Testis (tissue), 5 donors: ENCODE data around the gene TNPO1. TPM values are rescaled to one million over a fixed set of nuclear protein-coding genes. Genes with fewer than 3 reads are reported as not detected.

Experiments
- DNase-seq: peaks from one replicate; pipeline ENCODE4 v3.0.0-alpha.2; 2019
- H3K27ac ChIP-seq, 2 donors: fragments of 200-600 bp; sonication (generic); one replicate each; pipeline ENCODE4 v1.5.1; 2019
- H3K27me3 ChIP-seq: fragments of 200-600 bp; sonication (generic); one replicate; pipeline ENCODE4 v1.5.1; 2019
- H3K36me3 ChIP-seq: fragments of 200-600 bp; sonication (generic); one replicate; pipeline ENCODE4 v1.5.1; 2017; ENCODE audit warnings: low read depth; ENCODE audit errors: missing control alignments
- H3K4me1 ChIP-seq: fragments of 200-600 bp; sonication (generic); one replicate; pipeline ENCODE4 v1.5.1; 2019
- H3K4me3 ChIP-seq, 2 donors: fragments of 200-600 bp; sonication (generic); one replicate each; pipeline ENCODE4 v1.5.1; 2017 to 2019
- H3K9me3 ChIP-seq: fragments of 200-600 bp; sonication (generic); one replicate; pipeline ENCODE4 v1.5.1; 2017
- CTCF ChIP-seq, 3 experiments: fragments of 450-650 bp in 2 of 3; fragments of 200-600 bp in 1 of 3; sonication (generic) in 1 of 3; IDR thresholded peaks; one replicate each; pipeline ENCODE4 v1.5.1; 2016 to 2019; ENCODE audit warnings: antibody characterized with exemption in 3 of 3, mild to moderate bottlenecking in 2 of 3, moderate library complexity in 1 of 3
- POLR2A ChIP-seq: fragments of 450-650 bp; IDR thresholded peaks from one replicate; pipeline ENCODE4 v1.6.1; 2017; ENCODE audit warnings: antibody characterized with exemption, mild to moderate bottlenecking, moderate library complexity
- WGBS, 2 donors: methylation state at CpG; one replicate each; pipeline ENCODE4 v1.1.5; 2018; 5-methylcytosine and 5-hydroxymethylcytosine counted together
- intact Hi-C: fragments of 100-400 bp; cut with DNase I; formaldehyde crosslinking; loops from one replicate; pipeline ENCODE4 v1.15.1; 2023; ENCODE audit warnings: low total_unique reads
- long read RNA-seq, 2 donors: transcript quantifications; one replicate each; lab custom pipeline, GENCODE V29; 2026
- polyA plus RNA-seq: library from polyadenylated mRNA; stranded (reverse); fragments of 350-450 nt; fragmentation: Illumina TruSeq; extraction: RNeasy Lipid Tissue Mini Kit (QIAGEN cat#74804); gene quantifications from one replicate; pipeline ENCODE4 v1.2.3, GENCODE V29; 2014; ENCODE audit warnings: low read depth, low replicate concordance; ENCODE audit not compliant: insufficient read depth
- total RNA-seq, 2 donors: library from RNA; depleted of rRNA; stranded (reverse); fragments of >200 nt; gene quantifications; one replicate each; pipeline ENCODE4 v1.2.3, GENCODE V29; 2016

Gene TNPO1
- total RNA-seq (100 to 1,000 TPM; 120 to 132 TPM), polyA plus RNA-seq (83.4 TPM)
- long read RNA-seq, donor 1, full-length matches to known transcripts: 14 of 14 reads
- long read RNA-seq, donor 1, partial matches to known transcripts: 0 of 14 reads
- long read RNA-seq, donor 1, other reads (novel, unspliced or antisense): 0 of 14 reads
- long read RNA-seq, donor 2, full-length matches to known transcripts: 8 of 8 reads
- long read RNA-seq, donor 2, partial matches to known transcripts: 0 of 8 reads
- long read RNA-seq, donor 2, other reads (novel, unspliced or antisense): 0 of 8 reads

DNA sequence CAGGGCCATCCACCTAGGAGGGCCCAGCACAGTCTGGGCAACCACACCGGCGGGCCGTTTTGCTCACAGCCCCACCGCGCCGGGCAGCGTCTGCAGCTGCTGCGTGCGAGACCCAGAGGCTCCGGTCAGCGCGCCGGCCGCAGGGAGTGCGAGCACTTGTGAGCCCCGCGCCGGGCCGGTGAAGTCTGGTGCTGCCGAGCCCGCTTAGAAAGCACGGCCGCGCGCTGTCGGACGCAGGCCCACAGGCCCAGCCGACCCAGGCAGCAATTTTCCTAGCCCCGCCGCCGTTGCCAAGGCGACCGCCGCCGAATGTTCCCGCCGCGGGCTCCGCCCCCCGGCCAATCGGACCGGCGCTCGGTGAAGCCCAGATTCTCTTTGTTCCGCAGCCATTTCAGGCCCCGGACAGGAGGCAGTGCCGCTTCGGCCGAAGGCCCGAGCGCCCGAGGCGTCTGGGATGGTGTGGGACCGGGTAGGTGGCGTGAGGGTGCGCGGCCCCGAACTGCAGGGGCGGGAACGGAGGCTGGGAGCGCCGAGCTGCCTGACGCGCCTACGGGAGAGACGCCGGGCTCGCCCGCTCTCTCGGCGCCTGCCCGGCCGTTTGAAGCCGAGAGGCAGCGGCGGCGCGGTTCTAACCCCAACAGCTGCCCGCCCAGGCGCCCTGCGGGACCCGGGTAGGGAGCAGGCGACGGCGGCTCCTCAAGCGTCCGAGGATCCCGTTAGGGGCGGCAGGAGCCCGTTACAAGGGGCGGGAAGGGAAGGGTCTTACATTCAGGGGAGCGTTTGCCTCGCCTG lies at the start of gene TNPO1:
Gene TNPO1, plus strand, starts transcription at position 378 of the 792 bp plus-strand sequence. Its CDS starts 77 bp downstream, at position 455.
- Histone ChIP-seq H3K27ac (peak within 1 kb of the TSS; percentile 97 to 98), H3K4me1 (no peaks in the 10 kb centered on the region), H3K4me3 (peak within 1 kb of the TSS; percentile 81 to 82), H3K9me3 (no peaks in the 10 kb centered on the region), H3K36me3 (no peaks in the 10 kb centered on the region), H3K27me3 (no peaks in the 10 kb centered on the region)
- intact Hi-C loops: no loop called here
- peak; percentile 95 for DNase-seq
- WGBS, 2 donors: 0% methylated on average over 42 of the region's 93 CpGs; no CpG with 5 or more reads in 1 of the 2 donors
- TF ChIP-seq POLR2A (peak; percentile 79), CTCF (IDR thresholded peaks at IDR 0.05) (no peak)

DNA sequence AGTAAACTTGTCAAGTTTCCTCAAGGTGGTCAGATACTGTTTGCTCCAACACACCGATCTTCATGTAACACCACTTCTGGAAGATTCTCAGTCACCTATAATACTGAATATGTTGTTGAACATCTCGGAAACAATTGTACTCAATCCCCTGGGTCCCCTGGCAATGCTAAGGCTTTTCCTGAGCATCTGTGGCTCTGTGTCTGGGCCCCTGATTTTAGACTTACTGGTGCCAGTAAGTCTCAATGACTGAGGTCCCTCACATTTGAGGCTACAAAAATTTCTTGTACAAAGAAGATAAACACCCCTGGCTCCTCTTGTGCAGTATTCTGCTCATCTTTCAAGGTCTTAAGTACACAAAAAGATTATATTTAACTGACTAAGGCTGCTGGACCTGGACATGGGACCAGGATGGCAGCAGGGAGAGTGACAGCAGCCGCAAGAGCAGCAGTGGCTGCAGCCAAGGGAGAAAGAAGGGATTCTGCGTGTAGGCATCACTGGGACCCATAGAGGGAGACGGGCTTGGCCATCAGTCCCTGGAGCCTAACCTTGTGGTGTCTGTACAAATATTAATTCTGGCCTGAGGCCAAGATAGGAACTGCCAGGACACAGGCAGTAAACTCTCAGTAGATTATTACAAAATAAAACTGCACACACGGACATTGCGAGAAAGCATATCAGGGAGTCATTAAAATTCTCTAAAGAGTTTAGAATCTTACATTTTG lies 49.0 kb upstream of the TNPO1 start:
- no peaks in the 10 kb centered on the region for H3K27me3 ChIP-seq
- intact Hi-C loops: no loop called here
- TF ChIP-seq CTCF (IDR thresholded peaks at IDR 0.05): no peak
- TF ChIP-seq POLR2A: no peak
- H3K4me3 ChIP-seq: no peak overlapping the region
- H3K9me3 ChIP-seq: no peaks in the 10 kb centered on the region
- DNase-seq: no peak
- no peaks in the 10 kb centered on the region for H3K36me3 ChIP-seq
- WGBS, 2 donors: 53 to 63% methylated on average over 7 of the region's 7 CpGs
- no peaks in the 10 kb centered on the region for H3K4me1 ChIP-seq
- H3K27ac ChIP-seq: no peak overlapping the region

- Histone ChIP-seq H3K4me3 (no peak overlapping the region), H3K36me3 (no peaks in the 10 kb centered on the region), H3K9me3 (no peaks in the 10 kb centered on the region), H3K27ac (no peak overlapping the region), H3K27me3 (no peaks in the 10 kb centered on the region), H3K4me1 (no peaks in the 10 kb centered on the region)
- WGBS, 2 donors: 97% methylated on average over 4 of the region's 4 CpGs
- intact Hi-C loops: no loop called here
- DNase-seq: no peak
- TF ChIP-seq POLR2A (no peak), CTCF (IDR thresholded peaks at IDR 0.05) (no peak)
Measured at GRCh38 chr5:72770266-72770665, 46.2 kb upstream of the TNPO1 start.

GRCh38 chr5:72776684-72777083 lies 39.8 kb upstream of the TNPO1 start:
- no peaks in the 10 kb centered on the region for H3K36me3 ChIP-seq
- H3K9me3 ChIP-seq: no peaks in the 10 kb centered on the region
- DNase-seq: no peak
- WGBS, 2 donors: 100% methylated on average over 1 of the region's 1 CpG
- intact Hi-C loops: no loop called here
- TF ChIP-seq CTCF (IDR thresholded peaks at IDR 0.05): no peak
- H3K27me3 ChIP-seq: no peaks in the 10 kb centered on the region
- H3K4me3 ChIP-seq: no peak overlapping the region
- H3K4me1 ChIP-seq: no peaks in the 10 kb centered on the region
- H3K27ac ChIP-seq: no peak overlapping the region
